ENCODE data around the gene ELOVL5.
"Not testable (repeated sequence)": the region's sequence is repeated elsewhere in the genome, so short reads cannot be mapped to it uniquely, and the experiment has no call there.

ELOVL5 gene

GRCh38 chr6:53391170-53391569 is 42.4 kb upstream of the ELOVL5 start:
- H3K4me1 ChIP-seq (ENCODE audit: low read depth, poor library complexity, severe bottlenecking) = no peaks in the 10 kb centered on the region
- H2AFZ ChIP-seq (ENCODE audit: low read depth) = no peak overlapping the region
- TF ChIP-seq CTCF (conservative IDR thresholded peaks at IDR 0.05; ENCODE audit: low read depth, low read length) = no peak
- no peaks in the 10 kb centered on the region for H4K20me1 ChIP-seq (ENCODE audit: insufficient read depth)
- H3K79me2 ChIP-seq (ENCODE audit: insufficient read depth, low read depth) = no peaks in the 10 kb centered on the region
- H3K4me3 ChIP-seq (IDR thresholded peaks at IDR 0.05; ENCODE audit: insufficient read depth, low read depth, low read length) = no peak overlapping the region
- H3K27me3 ChIP-seq (ENCODE audit: insufficient read depth, low read depth) = no peaks in the 10 kb centered on the region
- H3K9ac ChIP-seq = no peak overlapping the region
- H3K36me3 ChIP-seq (ENCODE audit: insufficient read depth) = no peaks in the 10 kb centered on the region
- H3K4me2 ChIP-seq = no peak overlapping the region
- H3K27ac ChIP-seq = no peak overlapping the region

GRCh38 chr6:53390010-53390409 is 41.3 kb upstream of the ELOVL5 start:
- Histone ChIP-seq H3K4me3 (IDR thresholded peaks at IDR 0.05; ENCODE audit: insufficient read depth, low read depth, low read length) (no peak overlapping the region), H2AFZ (ENCODE audit: low read depth) (no peak overlapping the region), H3K27ac (no peak overlapping the region), H3K27me3 (ENCODE audit: insufficient read depth, low read depth) (no peaks in the 10 kb centered on the region), H3K9ac (no peak overlapping the region), H3K4me1 (ENCODE audit: low read depth, poor library complexity, severe bottlenecking) (no peaks in the 10 kb centered on the region), H3K4me2 (no peak overlapping the region), H3K36me3 (ENCODE audit: insufficient read depth) (no peaks in the 10 kb centered on the region), H4K20me1 (ENCODE audit: insufficient read depth) (no peaks in the 10 kb centered on the region), H3K79me2 (ENCODE audit: insufficient read depth, low read depth) (no peaks in the 10 kb centered on the region)
- no peak for TF ChIP-seq CTCF (conservative IDR thresholded peaks at IDR 0.05; ENCODE audit: low read depth, low read length)

- H4K20me1 ChIP-seq (ENCODE audit: insufficient read depth); H3K79me2 ChIP-seq (ENCODE audit: insufficient read depth, low read depth); H3K36me3 ChIP-seq (ENCODE audit: insufficient read depth); H3K4me1 ChIP-seq (ENCODE audit: low read depth, poor library complexity, severe bottlenecking); H3K4me2 ChIP-seq; H3K27ac ChIP-seq; H3K4me3 ChIP-seq (IDR thresholded peaks at IDR 0.05; ENCODE audit: insufficient read depth, low read depth, low read length); H3K9ac ChIP-seq; H3K27me3 ChIP-seq (ENCODE audit: insufficient read depth, low read depth); H2AFZ ChIP-seq (ENCODE audit: low read depth): not testable (repeated sequence)
Observed at GRCh38 chr6:53388615-53389014, 39.9 kb upstream of the ELOVL5 start.

- Histone ChIP-seq H4K20me1 (ENCODE audit: insufficient read depth) (no peaks in the 10 kb centered on the region), H3K79me2 (ENCODE audit: insufficient read depth, low read depth) (no peaks in the 10 kb centered on the region), H3K4me3 (IDR thresholded peaks at IDR 0.05; ENCODE audit: insufficient read depth, low read depth, low read length) (no peak overlapping the region), H3K4me2 (no peak overlapping the region), H3K27ac (no peak overlapping the region), H3K9ac (no peak overlapping the region), H3K27me3 (ENCODE audit: insufficient read depth, low read depth) (no peaks in the 10 kb centered on the region), H3K36me3 (ENCODE audit: insufficient read depth) (no peaks in the 10 kb centered on the region), H3K4me1 (ENCODE audit: low read depth, poor library complexity, severe bottlenecking) (no peaks in the 10 kb centered on the region), H2AFZ (ENCODE audit: low read depth) (no peak overlapping the region)
- no peak for TF ChIP-seq CTCF (conservative IDR thresholded peaks at IDR 0.05; ENCODE audit: low read depth, low read length)
Observed at GRCh38 chr6:53382421-53382820, 33.7 kb upstream of the ELOVL5 start.

- H3K4me2 ChIP-seq = no peak overlapping the region
Observed at GRCh38 chr6:53378208-53378607, 29.5 kb upstream of the ELOVL5 start.

More at GRCh38 chr6:53378208-53378607, 29.5 kb upstream of the ELOVL5 start:
- no peak overlapping the region for H3K27ac ChIP-seq
- H2AFZ ChIP-seq (ENCODE audit: low read depth) = no peak overlapping the region
- H3K79me2 ChIP-seq (ENCODE audit: insufficient read depth, low read depth) = no peaks in the 10 kb centered on the region
- no peak for TF ChIP-seq CTCF (conservative IDR thresholded peaks at IDR 0.05; ENCODE audit: low read depth, low read length)
- no peaks in the 10 kb centered on the region for H3K4me1 ChIP-seq (ENCODE audit: low read depth, poor library complexity, severe bottlenecking)
- no peaks in the 10 kb centered on the region for H3K36me3 ChIP-seq (ENCODE audit: insufficient read depth)
- H4K20me1 ChIP-seq (ENCODE audit: insufficient read depth) = no peaks in the 10 kb centered on the region
- no peak overlapping the region for H3K9ac ChIP-seq
- no peak overlapping the region for H3K4me3 ChIP-seq (IDR thresholded peaks at IDR 0.05; ENCODE audit: insufficient read depth, low read depth, low read length)
- no peaks in the 10 kb centered on the region for H3K27me3 ChIP-seq (ENCODE audit: insufficient read depth, low read depth)

All from KMS-11 (cell line).